Large intestine (tissue), 3 donors: ENCODE results near the gene HRH3. TPM values are rescaled to one million over a fixed set of nuclear protein-coding genes. Genes with fewer than 3 reads are reported as not detected.

Experiments
- DNase-seq, 2 donors: peaks; one replicate each; pipeline versions ENCODE4 v3.0.0 to v3.0.0-alpha.2; 2013
- H3K27ac ChIP-seq: one replicate; pipeline ENCODE4 v1.5.1; 2013; ENCODE audit warnings: low read length
- H3K27me3 ChIP-seq: 2 replicates; pipeline ENCODE4 v1.6.1; 2013; ENCODE audit warnings: low read length; ENCODE audit not compliant: control insufficient read depth, insufficient read depth
- H3K36me3 ChIP-seq: 2 replicates; pipeline ENCODE4 v1.6.1; 2013; ENCODE audit warnings: low read length; ENCODE audit not compliant: control insufficient read depth, insufficient read depth
- H3K4me1 ChIP-seq: one replicate; pipeline ENCODE4 v1.6.1; 2013; ENCODE audit warnings: low read length; ENCODE audit not compliant: control insufficient read depth, insufficient read depth
- H3K4me3 ChIP-seq: one replicate; pipeline ENCODE4 v1.5.1; 2013; ENCODE audit warnings: low read length
- H3K9me3 ChIP-seq: one replicate; pipeline ENCODE4 v1.6.1; 2013; ENCODE audit warnings: mild to moderate bottlenecking, low read depth, low read length, moderate library complexity; ENCODE audit not compliant: control insufficient read depth
- WGBS: methylation state at CpG from one replicate; pipeline ENCODE4 v1.1.5; 2013; ENCODE audit warnings: low lambda C conversion rate; ENCODE audit not compliant: insufficient coverage; 5-methylcytosine and 5-hydroxymethylcytosine counted together
- polyA plus RNA-seq: library from polyadenylated mRNA; unstranded; fragments of 120-200 nt; gene quantifications from one replicate; pipeline ENCODE4 v1.2.1, GENCODE V29; 2013

The HRH3 gene
- polyA plus RNA-seq, 1 donor = 0.33 TPM

- no peak for DNase-seq
- peaks cover 31% of the 10 kb centered on the region for H3K27me3 ChIP-seq
- no peak overlapping the region for H3K4me3 ChIP-seq
- peaks cover 18% of the 10 kb centered on the region for H3K36me3 ChIP-seq
- WGBS = no CpG with 5 or more reads among the region's 17 CpGs
- no peaks in the 10 kb centered on the region for H3K9me3 ChIP-seq
- no peak overlapping the region for H3K27ac ChIP-seq
- no peaks in the 10 kb centered on the region for H3K4me1 ChIP-seq
These were observed 13.7 kb downstream of the HRH3 start for GRCh38 chr20:62206388-62206775.

- Histone ChIP-seq H3K27me3 (peaks cover 25% of the 10 kb centered on the region), H3K9me3 (no peaks in the 10 kb centered on the region), H3K4me3 (no peak overlapping the region), H3K27ac (no peak overlapping the region), H3K4me1 (no peaks in the 10 kb centered on the region), H3K36me3 (peaks cover 24% of the 10 kb centered on the region)
- DNase-seq = no peak
- WGBS = no CpG with 5 or more reads among the region's 38 CpGs
These were observed 14.3 kb downstream of the HRH3 start for GRCh38 chr20:62205618-62206387.

GRCh38 chr20:62203378-62204030, 16.6 kb downstream of the HRH3 start:
- Histone ChIP-seq H3K36me3 (peaks cover 42% of the 10 kb centered on the region), H3K4me1 (no peaks in the 10 kb centered on the region), H3K27me3 (peaks cover 2% of the 10 kb centered on the region), H3K4me3 (no peak overlapping the region), H3K9me3 (no peaks in the 10 kb centered on the region), H3K27ac (no peak overlapping the region)
- no peak for DNase-seq
- WGBS = no CpG with 5 or more reads among the region's 22 CpGs

DNA sequence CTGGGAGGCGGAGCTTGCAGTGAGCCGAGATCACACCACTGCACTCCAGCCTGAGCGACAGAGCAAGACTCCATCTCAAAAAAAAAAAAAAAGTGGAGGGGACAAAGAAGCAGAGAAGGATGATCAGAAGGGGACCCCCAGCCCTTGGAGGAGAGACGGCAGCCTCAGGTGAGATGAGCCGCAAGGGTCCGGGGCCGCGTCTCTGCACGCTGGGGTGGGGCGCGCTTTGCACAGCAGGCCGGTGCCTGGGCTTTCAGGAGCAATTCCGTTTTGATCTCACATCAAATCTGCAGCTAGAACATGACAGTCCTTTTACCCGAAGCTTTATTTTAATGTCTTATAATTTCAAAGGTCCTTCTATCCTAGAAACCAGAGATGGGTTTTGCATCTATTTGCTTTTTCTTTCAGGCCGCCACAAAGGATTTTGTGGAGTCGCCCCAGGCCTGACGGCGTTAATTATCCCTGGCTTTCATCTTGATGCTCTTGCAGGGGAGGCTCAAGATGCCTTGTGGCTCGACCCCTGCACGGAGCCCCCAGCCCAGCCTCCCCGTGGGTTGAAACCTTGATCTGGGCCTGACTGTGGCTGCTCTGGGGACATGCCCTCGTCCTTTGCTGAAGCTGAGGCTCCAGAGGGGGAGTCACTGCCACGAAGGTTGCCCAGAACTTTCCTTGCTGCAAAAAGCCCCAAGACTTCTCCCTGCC, 17.3 kb downstream of the HRH3 start:
- H3K9me3 ChIP-seq = no peaks in the 10 kb centered on the region
- H3K27ac ChIP-seq = no peak overlapping the region
- no peak overlapping the region for H3K4me3 ChIP-seq
- no peak for DNase-seq
- no peaks in the 10 kb centered on the region for H3K4me1 ChIP-seq
- 95% methylated on average over 4 of the region's 23 CpGs for WGBS
- no peaks in the 10 kb centered on the region for H3K27me3 ChIP-seq
- H3K36me3 ChIP-seq = peaks cover 49% of the 10 kb centered on the region

- no peak overlapping the region for H3K27ac ChIP-seq
- H3K9me3 ChIP-seq = no peaks in the 10 kb centered on the region
These were observed 18.0 kb downstream of the HRH3 start for GRCh38 chr20:62202083-62202395.

GRCh38 chr20:62201173-62202082, 18.6 kb downstream of the HRH3 start:
- Histone ChIP-seq H3K4me3 (no peak overlapping the region), H3K36me3 (peaks cover 56% of the 10 kb centered on the region), H3K27ac (no peak overlapping the region), H3K27me3 (no peaks in the 10 kb centered on the region), H3K9me3 (no peaks in the 10 kb centered on the region), H3K4me1 (no peaks in the 10 kb centered on the region)
- DNase-seq = no peak
- WGBS = no CpG with 5 or more reads among the region's 38 CpGs

More at GRCh38 chr20:62202083-62202395, 18.0 kb downstream of the HRH3 start:
- no peaks in the 10 kb centered on the region for H3K27me3 ChIP-seq
- peaks cover 56% of the 10 kb centered on the region for H3K36me3 ChIP-seq
- H3K4me1 ChIP-seq = no peaks in the 10 kb centered on the region
- DNase-seq = no peak
- no peak overlapping the region for H3K4me3 ChIP-seq
- WGBS = no CpG with 5 or more reads among the region's 5 CpGs

GRCh38 chr20:62200491-62201172, 19.4 kb downstream of the HRH3 start:
- no peaks in the 10 kb centered on the region for H3K4me1 ChIP-seq
- WGBS = no CpG with 5 or more reads among the region's 38 CpGs
- H3K36me3 ChIP-seq = peaks cover 61% of the 10 kb centered on the region
- no peak overlapping the region for H3K27ac ChIP-seq
- DNase-seq = no peak
- H3K4me3 ChIP-seq = no peak overlapping the region
- H3K9me3 ChIP-seq = no peaks in the 10 kb centered on the region
- no peaks in the 10 kb centered on the region for H3K27me3 ChIP-seq

GRCh38 chr20:62198931-62199330, 21.1 kb downstream of the HRH3 start:
- no peak for DNase-seq
- no peak overlapping the region for H3K4me3 ChIP-seq
- H3K36me3 ChIP-seq = peaks cover 66% of the 10 kb centered on the region
- no peaks in the 10 kb centered on the region for H3K27me3 ChIP-seq
- no peak overlapping the region for H3K27ac ChIP-seq
- no peaks in the 10 kb centered on the region for H3K9me3 ChIP-seq
- no peaks in the 10 kb centered on the region for H3K4me1 ChIP-seq
- no CpG with 5 or more reads among the region's 18 CpGs for WGBS

DNA sequence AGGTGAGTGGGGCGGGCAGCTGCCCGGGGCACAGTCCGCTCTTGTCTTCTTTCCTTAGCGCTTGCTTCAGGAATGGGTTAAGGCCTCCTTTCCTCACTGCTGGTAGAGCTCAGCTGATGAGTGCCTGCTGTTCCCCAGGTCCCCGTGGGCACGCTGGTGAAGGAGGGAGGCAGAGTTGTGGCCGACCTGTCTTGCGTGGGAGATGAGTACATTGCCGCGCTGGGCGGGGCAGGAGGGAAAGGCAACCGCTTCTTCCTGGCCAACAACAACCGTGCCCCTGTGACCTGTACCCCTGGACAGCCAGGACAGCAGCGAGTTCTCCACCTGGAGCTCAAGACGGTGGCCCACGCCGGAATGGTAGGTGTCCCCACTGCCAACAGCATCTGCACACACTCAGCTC, 21.6 kb downstream of the HRH3 start:
- Histone ChIP-seq H3K4me3 (no peak overlapping the region), H3K27me3 (no peaks in the 10 kb centered on the region), H3K4me1 (no peaks in the 10 kb centered on the region), H3K36me3 (peaks cover 66% of the 10 kb centered on the region), H3K27ac (no peak overlapping the region), H3K9me3 (no peaks in the 10 kb centered on the region)
- WGBS = no CpG with 5 or more reads among the region's 17 CpGs
- no peak for DNase-seq
